Activated naive CD8-positive, alpha-beta T cell treated with anti-CD3 and anti-CD28 coated beads, Interleukin-2, amount 10 ng/mL, durations not matched to agents 7 days and 5 days (primary cell): ENCODE measurements around the gene ESPNL. TPM values are rescaled to one million over a fixed set of nuclear protein-coding genes. Genes with fewer than 3 reads are reported as not detected.

Experiments used
- ATAC-seq: fragments of 150-1000 bp; cut with Tn5 transposase; one replicate; pipeline ENCODE4 v1.10.0; 2021; ENCODE audit warnings: low read depth, moderate library complexity
- POLR2A ChIA-PET: fragments of 350-600 bp; sonication (Branson Sonifier 250); formaldehyde crosslinking; loops from one replicate; lab custom pipeline; 2021; ENCODE audit warnings: antibody characterized with exemption; lab: Charles Lee
- DNase-seq: peaks from one replicate; pipeline ENCODE4 v3.0.0; 2021
- H3K27ac Mint-ChIP-seq: one replicate; pipeline ENCODE4 v1.8.0; 2022; ENCODE audit warnings: mild to moderate bottlenecking, mixed read lengths
- H3K27me3 Mint-ChIP-seq: one replicate; pipeline ENCODE4 v1.8.0; 2022; ENCODE audit warnings: mild to moderate bottlenecking, moderate library complexity, mixed read lengths
- H3K36me3 Mint-ChIP-seq: one replicate; pipeline ENCODE4 v1.8.0; 2021; ENCODE audit warnings: mild to moderate bottlenecking, mixed read lengths
- H3K4me1 Mint-ChIP-seq: one replicate; pipeline ENCODE4 v1.8.0; 2021; ENCODE audit warnings: mixed read lengths
- H3K4me3 Mint-ChIP-seq: one replicate; pipeline ENCODE4 v1.8.0; 2022; ENCODE audit warnings: mild to moderate bottlenecking, moderate library complexity, mixed read lengths
- H3K9me3 Mint-ChIP-seq: one replicate; pipeline ENCODE4 v1.8.0; 2021; ENCODE audit warnings: mixed read lengths
- total RNA-seq, 2 experiments: library from RNA; stranded (reverse); gene quantifications; one replicate each; pipeline ENCODE4 v1.2.3, GENCODE V29; 2021

The ESPNL gene
- total RNA-seq, 2 experiments from 2014 or later: 0.09 to 0.11 TPM

DNA sequence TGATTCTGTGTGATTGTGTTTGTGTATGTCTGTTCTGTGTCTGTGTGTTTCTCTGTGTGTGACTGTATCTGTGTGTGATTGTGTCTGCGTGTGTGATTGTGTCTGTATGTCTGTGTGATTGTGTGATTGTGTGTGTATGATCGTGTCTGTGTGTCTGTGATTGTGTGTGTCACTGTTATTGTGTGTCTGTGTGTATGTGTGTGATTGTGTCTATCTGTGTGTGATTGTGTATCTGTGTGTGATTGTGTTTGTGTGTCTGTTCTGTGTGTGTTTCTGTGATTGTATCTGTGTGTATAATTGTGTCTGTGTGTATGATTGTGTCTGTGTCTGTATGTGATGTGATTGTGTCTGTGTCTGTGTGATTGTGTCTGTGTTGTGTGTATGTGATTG, 26.6 kb downstream of the ESPNL start:
- DNase-seq (no peak), ATAC-seq (no peak)
- no peak overlapping the region for H3K27ac Mint-ChIP-seq
- H3K4me3 Mint-ChIP-seq: no peak overlapping the region
- H3K27me3 Mint-ChIP-seq: peaks cover 3% of the 10 kb centered on the region
- peaks cover 2% of the 10 kb centered on the region for H3K4me1 Mint-ChIP-seq
- no peaks in the 10 kb centered on the region for H3K36me3 Mint-ChIP-seq
- H3K9me3 Mint-ChIP-seq: no peaks in the 10 kb centered on the region
- POLR2A ChIA-PET: interaction anchor here (0.6 kb wide), 1 partner anchor 51 kb away, joined by 4 read pairs; no protein-coding TSS in a partner anchor

GRCh38 chr2:238127165-238128060, 27.3 kb downstream of the ESPNL start:
- Mint-ChIP-seq H3K9me3 (no peaks in the 10 kb centered on the region), H3K27ac (no peak overlapping the region), H3K4me1 (peaks cover 2% of the 10 kb centered on the region), H3K27me3 (peaks cover 3% of the 10 kb centered on the region), H3K36me3 (no peaks in the 10 kb centered on the region), H3K4me3 (no peak overlapping the region)
- ATAC-seq (peak; percentile 77), DNase-seq (peak; percentile 51)
- POLR2A ChIA-PET: interaction anchor here (0.6 kb wide), 1 partner anchor 52 kb away, joined by 4 read pairs; no protein-coding TSS in a partner anchor

DNA sequence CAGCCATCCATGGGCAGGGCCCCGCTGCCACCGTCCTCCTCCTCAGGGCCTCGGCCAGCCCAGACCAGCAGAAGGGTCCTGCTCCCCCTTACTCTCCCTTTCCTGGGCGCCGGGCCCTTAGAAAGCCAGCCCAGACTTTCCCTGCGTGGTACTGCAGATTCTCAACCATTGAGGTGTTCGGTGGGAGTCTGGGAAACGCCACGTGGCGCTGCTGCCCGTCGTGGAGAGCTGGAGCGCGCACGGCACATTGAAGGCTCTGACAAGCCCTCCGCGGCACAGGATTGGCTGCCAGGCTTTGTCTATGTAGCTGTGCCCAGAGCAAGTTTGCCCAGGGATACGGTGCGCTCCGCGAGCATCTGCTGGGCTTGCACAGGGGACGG, 27.9 kb downstream of the ESPNL start:
- no peaks in the 10 kb centered on the region for H3K9me3 Mint-ChIP-seq
- H3K27me3 Mint-ChIP-seq: peaks cover 3% of the 10 kb centered on the region
- H3K36me3 Mint-ChIP-seq: no peaks in the 10 kb centered on the region
- ATAC-seq (no peak), DNase-seq (no peak)
- H3K27ac Mint-ChIP-seq: no peak overlapping the region
- peaks cover 2% of the 10 kb centered on the region for H3K4me1 Mint-ChIP-seq
- H3K4me3 Mint-ChIP-seq: no peak overlapping the region
- POLR2A ChIA-PET: no interaction called here

- H3K4me1 Mint-ChIP-seq: peaks cover 2% of the 10 kb centered on the region
- ATAC-seq: no peak
- DNase-seq: no peak
- H3K9me3 Mint-ChIP-seq: no peaks in the 10 kb centered on the region
- H3K4me3 Mint-ChIP-seq: no peak overlapping the region
- POLR2A ChIA-PET: no interaction called here
- no peaks in the 10 kb centered on the region for H3K36me3 Mint-ChIP-seq
- peaks cover 3% of the 10 kb centered on the region for H3K27me3 Mint-ChIP-seq
- no peak overlapping the region for H3K27ac Mint-ChIP-seq
These were observed 28.4 kb downstream of the ESPNL start for GRCh38 chr2:238128534-238129001.

GRCh38 chr2:238129166-238130010, 29.2 kb downstream of the ESPNL start:
- ATAC-seq: no peak
- POLR2A ChIA-PET: no interaction called here
- no peaks in the 10 kb centered on the region for H3K36me3 Mint-ChIP-seq
- H3K27me3 Mint-ChIP-seq: peaks cover 3% of the 10 kb centered on the region
- no peak overlapping the region for H3K27ac Mint-ChIP-seq
- peaks cover 2% of the 10 kb centered on the region for H3K4me1 Mint-ChIP-seq
- H3K4me3 Mint-ChIP-seq: no peak overlapping the region
- H3K9me3 Mint-ChIP-seq: no peaks in the 10 kb centered on the region
- DNase-seq: no peak

- no peak for ATAC-seq
These were observed 30.1 kb downstream of the ESPNL start for GRCh38 chr2:238130111-238130695.

GRCh38 chr2:238130696-238131628, 30.8 kb downstream of the ESPNL start:
- Mint-ChIP-seq H3K4me3 (no peak overlapping the region), H3K4me1 (no peaks in the 10 kb centered on the region), H3K9me3 (no peaks in the 10 kb centered on the region), H3K27me3 (peaks cover 3% of the 10 kb centered on the region), H3K27ac (no peak overlapping the region), H3K36me3 (no peaks in the 10 kb centered on the region)
- POLR2A ChIA-PET: no interaction called here
- DNase-seq: no peak
- ATAC-seq: no peak

More at GRCh38 chr2:238130111-238130695, 30.1 kb downstream of the ESPNL start:
- no peak for DNase-seq
- Mint-ChIP-seq H3K9me3 (no peaks in the 10 kb centered on the region), H3K36me3 (no peaks in the 10 kb centered on the region), H3K27ac (no peak overlapping the region), H3K4me3 (no peak overlapping the region), H3K4me1 (no peaks in the 10 kb centered on the region), H3K27me3 (peaks cover 3% of the 10 kb centered on the region)
- POLR2A ChIA-PET: no interaction called here

DNA sequence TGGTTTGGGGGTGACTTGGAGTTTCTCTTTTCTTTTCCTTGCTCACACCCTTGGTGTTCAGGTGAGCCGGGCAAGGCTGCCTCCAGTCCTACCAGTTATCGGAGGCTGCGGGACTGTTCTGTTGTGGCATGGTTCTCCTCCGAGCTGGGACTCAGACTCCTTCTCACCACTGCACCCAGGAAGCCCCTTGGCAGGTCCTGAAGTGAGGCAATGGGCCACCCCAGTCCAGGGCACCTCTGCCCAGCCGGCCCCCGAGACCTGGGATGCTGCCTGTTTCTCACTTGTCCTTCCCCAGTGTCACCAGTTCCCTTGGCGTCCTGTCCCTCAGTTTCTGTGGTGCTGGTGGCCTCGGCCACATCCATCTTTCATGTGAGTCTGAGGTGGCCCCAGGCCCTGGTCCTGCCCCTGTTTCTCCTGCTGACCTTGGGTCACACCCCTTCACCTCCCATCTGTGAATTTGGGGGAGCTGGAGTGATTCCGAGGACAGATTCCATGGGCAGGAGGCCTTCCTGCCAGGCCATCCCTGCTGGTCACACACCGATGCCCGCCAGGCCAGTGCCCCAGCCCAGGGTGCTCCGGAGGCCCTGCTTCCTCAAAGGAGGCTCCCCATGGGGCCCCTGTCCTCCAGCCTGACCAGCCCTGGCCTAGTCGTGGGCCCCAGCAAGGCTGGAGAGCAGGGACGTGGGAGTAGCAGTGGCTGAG, 31.8 kb downstream of the ESPNL start:
- POLR2A ChIA-PET: no interaction called here
- no peaks in the 10 kb centered on the region for H3K4me1 Mint-ChIP-seq
- ATAC-seq (no peak), DNase-seq (no peak)
- H3K36me3 Mint-ChIP-seq: no peaks in the 10 kb centered on the region
- no peak overlapping the region for H3K4me3 Mint-ChIP-seq
- peaks cover 3% of the 10 kb centered on the region for H3K27me3 Mint-ChIP-seq
- no peak overlapping the region for H3K27ac Mint-ChIP-seq
- H3K9me3 Mint-ChIP-seq: no peaks in the 10 kb centered on the region

DNA sequence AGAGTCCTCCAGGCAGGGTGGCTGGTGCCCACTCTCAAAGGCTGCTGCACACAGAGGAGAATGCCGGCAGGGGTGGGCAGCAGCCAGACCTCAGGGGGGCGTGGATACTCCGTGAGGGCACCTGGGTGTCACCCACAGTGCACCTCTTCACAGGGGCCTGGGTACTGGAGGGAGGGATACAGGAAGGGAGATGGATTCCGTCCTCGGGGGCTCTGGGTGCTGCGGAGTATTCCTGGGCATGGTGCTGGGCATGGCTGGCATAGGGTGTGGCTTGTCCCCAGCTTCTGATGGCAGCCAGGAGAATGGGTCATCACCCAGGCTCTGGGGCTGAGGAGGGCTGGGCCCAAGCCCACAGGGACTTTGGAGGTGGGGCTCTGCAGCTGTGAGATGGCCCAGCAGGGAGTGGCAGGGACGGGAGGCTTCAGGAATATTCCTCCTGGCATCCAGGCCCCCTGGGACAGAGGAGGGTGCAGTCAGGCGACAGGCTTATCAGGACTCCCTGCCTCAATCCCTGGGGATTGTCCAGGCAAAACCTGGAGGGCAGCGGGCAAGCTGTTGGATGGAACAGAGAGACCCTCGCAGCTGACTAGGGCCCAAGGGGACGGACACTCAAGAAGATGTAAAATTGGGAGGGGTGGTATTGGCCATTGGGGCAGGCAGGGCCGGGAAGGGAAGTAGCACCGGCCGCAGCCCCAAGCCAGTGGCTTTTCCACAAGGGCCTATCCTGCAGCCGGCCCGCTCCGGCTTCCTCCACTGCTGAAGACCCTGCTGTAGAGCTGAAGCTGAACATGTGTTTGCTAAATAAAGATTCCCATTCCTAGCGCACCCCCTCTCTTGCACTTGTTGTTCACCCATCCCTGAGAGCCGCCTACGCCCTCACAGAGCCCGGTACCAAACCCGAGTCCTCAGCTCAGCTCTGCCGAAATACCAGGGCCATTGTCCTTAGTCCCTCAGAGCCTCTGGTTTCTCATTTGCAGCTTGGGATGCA, 32.6 kb downstream of the ESPNL start:
- Mint-ChIP-seq H3K36me3 (no peaks in the 10 kb centered on the region), H3K27me3 (peaks cover 3% of the 10 kb centered on the region), H3K4me1 (no peaks in the 10 kb centered on the region), H3K9me3 (no peaks in the 10 kb centered on the region), H3K4me3 (no peak overlapping the region), H3K27ac (no peak overlapping the region)
- ATAC-seq (no peak), DNase-seq (no peak)
- POLR2A ChIA-PET: interaction anchor here (0.6 kb wide), 1 partner anchor 70 kb away, joined by 4 read pairs; no protein-coding TSS in a partner anchor

GRCh38 chr2:238133499-238134392, 33.6 kb downstream of the ESPNL start:
- Mint-ChIP-seq H3K27me3 (no peaks in the 10 kb centered on the region), H3K4me3 (no peak overlapping the region), H3K27ac (no peak overlapping the region), H3K36me3 (no peaks in the 10 kb centered on the region), H3K4me1 (no peaks in the 10 kb centered on the region), H3K9me3 (no peaks in the 10 kb centered on the region)
- ATAC-seq: no peak
- POLR2A ChIA-PET: interaction anchor here (0.6 kb wide), 1 partner anchor 69 kb away, joined by 4 read pairs; no protein-coding TSS in a partner anchor
- no peak for DNase-seq
